Skin epidermis (tissue), 12 donors: Measurements from ENCODE around the gene KIAA2012.

ENCODE experiments used
- H3K27ac ChIP-seq, 21 experiments: fragments of 200-600 bp; sonication (generic) in 11 of 21; one replicate each; pipeline ENCODE4 v1.5.0; 2020; ENCODE audit warnings: mild to moderate bottlenecking in 3 of 21, inconsistent platforms in 2 of 21, moderate library complexity in 2 of 21
- H3K4me3 ChIP-seq, 7 experiments: fragments of 200-600 bp; sonication (generic) in 2 of 7; one replicate each; pipeline ENCODE4 v1.5.0; 2020; ENCODE audit warnings: inconsistent platforms in 2 of 7, mild to moderate bottlenecking in 2 of 7, moderate library complexity in 1 of 7

The KIAA2012 gene

GRCh38 chr2:202169131-202169530 is 96.1 kb downstream of the KIAA2012 start:
- no peak overlapping the region for H3K27ac ChIP-seq
- no peak overlapping the region for H3K4me3 ChIP-seq

GRCh38 chr2:202169832-202170424 is 96.9 kb downstream of the KIAA2012 start:
- Histone ChIP-seq H3K27ac (no peak overlapping the region), H3K4me3 (no peak overlapping the region)

GRCh38 chr2:202171241-202171825 is 98.3 kb downstream of the KIAA2012 start:
- H3K4me3 ChIP-seq, result no peak overlapping the region
- no peak overlapping the region for H3K27ac ChIP-seq

- Histone ChIP-seq H3K27ac (no peak overlapping the region), H3K4me3 (no peak overlapping the region)
These were observed 99.6 kb downstream of the KIAA2012 start for GRCh38 chr2:202172439-202173211.

- no peak overlapping the region for H3K4me3 ChIP-seq
- H3K27ac ChIP-seq, result no peak overlapping the region
These were observed 105.4 kb downstream of the KIAA2012 start for GRCh38 chr2:202178346-202178958.

GRCh38 chr2:202184557-202184956 is 111.5 kb downstream of the KIAA2012 start:
- H3K4me3 ChIP-seq, result no peak overlapping the region
- H3K27ac ChIP-seq, result no peak overlapping the region

GRCh38 chr2:202185156-202185555 is 112.1 kb downstream of the KIAA2012 start:
- Histone ChIP-seq H3K4me3 (no peak overlapping the region), H3K27ac (no peak overlapping the region)

- Histone ChIP-seq H3K27ac (no peak overlapping the region), H3K4me3 (no peak overlapping the region)
These were observed 113.7 kb downstream of the KIAA2012 start for GRCh38 chr2:202186641-202187202.

- Histone ChIP-seq H3K27ac (no peak overlapping the region), H3K4me3 (no peak overlapping the region)
These were observed 114.5 kb downstream of the KIAA2012 start for GRCh38 chr2:202187570-202187969.

- no peak overlapping the region for H3K4me3 ChIP-seq
These were observed 120.2 kb downstream of the KIAA2012 start for GRCh38 chr2:202193305-202193704.

GRCh38 chr2:202193881-202194353 is 120.9 kb downstream of the KIAA2012 start:
- Histone ChIP-seq H3K4me3 (no peak overlapping the region), H3K27ac (no peak overlapping the region)

More at GRCh38 chr2:202193305-202193704, 120.2 kb downstream of the KIAA2012 start:
- no peak overlapping the region for H3K27ac ChIP-seq

- H3K27ac ChIP-seq, result no peak overlapping the region
These were observed 121.4 kb downstream of the KIAA2012 start for GRCh38 chr2:202194418-202194817.

GRCh38 chr2:202196727-202197126 is 123.7 kb downstream of the KIAA2012 start:
- Histone ChIP-seq H3K4me3 (no peak overlapping the region), H3K27ac (no peak overlapping the region)

More at GRCh38 chr2:202194418-202194817, 121.4 kb downstream of the KIAA2012 start:
- no peak overlapping the region for H3K4me3 ChIP-seq

- Histone ChIP-seq H3K4me3 (no peak overlapping the region), H3K27ac (no peak overlapping the region)
These were observed 128.4 kb downstream of the KIAA2012 start for GRCh38 chr2:202201220-202202160.

- no peak overlapping the region for H3K4me3 ChIP-seq
- no peak overlapping the region for H3K27ac ChIP-seq
These were observed 130.3 kb downstream of the KIAA2012 start for GRCh38 chr2:202203348-202203747.

- Histone ChIP-seq H3K4me3 (no peak overlapping the region), H3K27ac (no peak overlapping the region)
These were observed 131.8 kb downstream of the KIAA2012 start for GRCh38 chr2:202204855-202205254.

- Histone ChIP-seq H3K4me3 (no peak overlapping the region), H3K27ac (no peak overlapping the region)
These were observed 135.5 kb downstream of the KIAA2012 start for GRCh38 chr2:202208526-202208925.

- H3K27ac ChIP-seq, result no peak overlapping the region
These were observed 142.1 kb downstream of the KIAA2012 start for GRCh38 chr2:202215179-202215578.

GRCh38 chr2:202221873-202222272 is 148.8 kb downstream of the KIAA2012 start:
- no peak overlapping the region for H3K4me3 ChIP-seq
- no peak overlapping the region for H3K27ac ChIP-seq

More at GRCh38 chr2:202215179-202215578, 142.1 kb downstream of the KIAA2012 start:
- no peak overlapping the region for H3K4me3 ChIP-seq
